ENCODE data around the gene SEC23A.

Gene SEC23A

GRCh38 chr14:38991299-38991698, 111.7 kb downstream of the SEC23A start:
- no peak for DNase-seq (ENCODE audit: low spot score)

DNA sequence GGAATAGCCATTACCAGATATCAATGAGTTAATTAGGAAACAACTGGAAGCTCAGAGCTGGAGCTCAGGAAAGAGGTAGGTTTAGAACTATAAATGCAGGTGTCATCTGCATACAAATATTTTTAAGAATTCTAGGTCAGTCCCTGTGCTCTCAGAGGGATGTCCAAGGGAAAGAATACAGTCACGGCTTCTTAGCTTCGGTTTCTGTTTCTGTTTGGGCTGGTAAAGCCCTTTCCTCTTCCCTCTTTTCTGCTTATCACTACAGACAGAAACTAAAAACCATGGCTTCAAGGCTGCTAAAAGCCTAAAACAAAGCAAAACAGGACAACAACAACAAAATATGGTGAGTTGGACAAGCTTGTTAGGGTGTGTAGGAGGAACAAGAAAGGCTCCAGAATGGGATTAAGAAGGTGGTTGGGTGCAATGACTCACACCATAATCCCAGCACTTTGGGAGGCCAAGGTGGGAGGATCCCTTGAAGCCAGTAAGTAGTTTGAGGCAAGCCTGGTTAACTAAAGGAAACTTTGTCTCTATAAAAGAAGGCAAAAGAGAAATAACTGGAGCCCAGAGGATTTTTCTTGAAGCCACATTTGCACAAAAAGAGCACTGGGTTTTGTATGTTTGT, 113.0 kb downstream of the SEC23A start:
- DNase-seq (ENCODE audit: low spot score), result no peak

- no peak for DNase-seq (ENCODE audit: low spot score)
These were observed 115.3 kb downstream of the SEC23A start for GRCh38 chr14:38987781-38988180.

- no peak for DNase-seq (ENCODE audit: low spot score)
These were observed 120.2 kb downstream of the SEC23A start for GRCh38 chr14:38982837-38983236.

GRCh38 chr14:38982278-38982677, 120.8 kb downstream of the SEC23A start:
- DNase-seq (ENCODE audit: low spot score), result no peak

Measured in cerebellar cortex (tissue), 1 donor.